Thymus (tissue), 11 donors: ENCODE data around the gene ZC3H6. TPM values are rescaled to one million over a fixed set of nuclear protein-coding genes. Genes with fewer than 3 reads are reported as not detected.

Experiments used
- DNase-seq, 9 donors: peaks; one replicate each; pipeline ENCODE4 v3.0.0-alpha.2; 2013; ENCODE audit warnings: low spot score in 9 of 9, low read depth in 6 of 9, missing footprints in 1 of 9
- H3K27ac ChIP-seq, 2 donors: one replicate each; pipeline ENCODE4 v1.5.1; 2013; ENCODE audit warnings: control low read depth in 1 of 2, low read depth in 1 of 2, low read length in 1 of 2, mild to moderate bottlenecking in 1 of 2, moderate library complexity in 1 of 2
- H3K27me3 ChIP-seq, 2 donors: one replicate each; pipeline ENCODE4 v1.5.1; 2013; ENCODE audit warnings: low read length in 1 of 2; ENCODE audit not compliant: control insufficient read depth in 2 of 2, insufficient read depth in 1 of 2
- H3K36me3 ChIP-seq, 2 donors: one replicate each; pipeline ENCODE4 v1.5.1; 2013; ENCODE audit warnings: low read length in 1 of 2, mild to moderate bottlenecking in 1 of 2, moderate library complexity in 1 of 2; ENCODE audit not compliant: control insufficient read depth in 2 of 2, insufficient read depth in 2 of 2
- H3K4me1 ChIP-seq, 2 donors: one replicate each; pipeline ENCODE4 v1.5.1; 2013; ENCODE audit warnings: low read length in 2 of 2; ENCODE audit not compliant: control insufficient read depth in 2 of 2, insufficient read depth in 2 of 2
- H3K4me3 ChIP-seq, 2 donors: one replicate each; pipeline ENCODE4 v1.5.1; 2013; ENCODE audit warnings: low read length in 2 of 2, control low read depth in 1 of 2, mild to moderate bottlenecking in 1 of 2
- H3K9me3 ChIP-seq, 2 donors: one replicate each; pipeline ENCODE4 v1.5.1; 2013; ENCODE audit warnings: low read length in 1 of 2, mild to moderate bottlenecking in 1 of 2; ENCODE audit not compliant: control insufficient read depth in 2 of 2, insufficient read depth in 1 of 2
- WGBS: extraction: QIAGEN DNeasy Blood & Tissue Kit; methylation state at CpG from one replicate; pipeline ENCODE4 v1.1.7; 2013; 5-methylcytosine and 5-hydroxymethylcytosine counted together
- polyA plus RNA-seq: library from polyadenylated mRNA; stranded (reverse); fragments of 200-250 nt; gene quantifications from one replicate; pipeline ENCODE4 v1.2.3, GENCODE V29; 2013
- total RNA-seq: library from RNA; stranded (reverse); fragments of 120-200 nt; gene quantifications from one replicate; pipeline ENCODE4 v1.2.4, GENCODE V29; 2013
- donor health status: healthy.

The ZC3H6 gene
- total and polyA plus RNA-seq, 2 donors = 6.0 to 9.3 TPM

GRCh38 chr2:112312821-112313220, 37.4 kb downstream of the ZC3H6 start:
- WGBS = 100% methylated on average over 2 of the region's 2 CpGs
- no peaks in the 10 kb centered on the region for H3K27me3 ChIP-seq

GRCh38 chr2:112314856-112315255, 39.5 kb downstream of the ZC3H6 start:
- H3K4me3 ChIP-seq = no peak overlapping the region
- H3K27ac ChIP-seq = no peak overlapping the region
- H3K4me1 ChIP-seq = no peaks in the 10 kb centered on the region
- no peaks in the 10 kb centered on the region for H3K9me3 ChIP-seq
- WGBS = 92% methylated on average over 1 of the region's 1 CpG
- no peaks in the 10 kb centered on the region for H3K27me3 ChIP-seq
- DNase-seq = no peak
- peaks cover 0 to 5% of the 10 kb centered on the region in 2 donors for H3K36me3 ChIP-seq

More at GRCh38 chr2:112312821-112313220, 37.4 kb downstream of the ZC3H6 start:
- peaks cover 0 to 5% of the 10 kb centered on the region in 2 donors for H3K36me3 ChIP-seq
- H3K9me3 ChIP-seq = no peaks in the 10 kb centered on the region
- H3K4me3 ChIP-seq = no peak overlapping the region
- H3K27ac ChIP-seq = no peak overlapping the region
- H3K4me1 ChIP-seq = no peaks in the 10 kb centered on the region
- DNase-seq = no peak

DNA sequence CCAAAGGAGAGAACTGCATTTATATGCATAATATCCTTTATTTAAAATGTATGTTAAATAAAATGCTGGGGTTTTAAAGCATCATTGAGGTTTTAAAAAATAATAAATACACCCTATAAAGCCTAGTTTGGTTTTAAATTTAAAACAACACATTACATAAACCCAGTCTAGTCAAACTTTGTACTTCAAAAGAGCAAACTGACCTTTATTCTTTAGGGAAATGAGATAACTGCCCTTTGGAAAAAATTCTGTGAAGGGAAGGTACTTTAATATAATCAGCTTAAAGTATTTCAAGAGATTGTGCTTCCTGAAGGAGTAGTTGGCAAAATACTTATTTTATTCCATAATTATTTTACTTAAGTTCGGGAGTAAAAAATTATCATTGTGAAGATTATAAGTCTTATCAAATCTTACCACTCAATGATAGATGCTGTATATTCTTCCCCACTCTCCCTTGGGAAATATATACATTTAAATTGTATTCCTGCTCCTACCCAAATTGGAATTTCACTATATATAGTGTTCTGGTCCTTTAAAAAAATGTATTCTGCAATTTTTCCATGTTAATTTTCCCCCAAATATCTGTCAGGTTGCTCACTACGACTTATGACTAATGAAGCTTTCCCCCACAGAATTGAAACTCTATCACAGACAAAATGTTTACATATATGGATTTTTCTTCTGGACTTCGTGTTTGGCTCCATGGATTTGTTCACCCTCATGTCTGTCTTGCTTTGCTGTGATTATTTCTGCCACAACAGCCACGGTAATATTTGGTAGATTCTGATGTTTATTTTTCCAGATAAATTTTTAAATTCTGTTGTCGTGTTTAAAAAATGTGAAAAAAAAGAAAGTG, 42.1 kb downstream of the ZC3H6 start:
- H3K4me1 ChIP-seq = no peaks in the 10 kb centered on the region
- H3K27ac ChIP-seq = no peak overlapping the region
- no peaks in the 10 kb centered on the region for H3K27me3 ChIP-seq
- 96% methylated on average over 5 of the region's 5 CpGs for WGBS
- no peaks in the 10 kb centered on the region for H3K9me3 ChIP-seq
- H3K4me3 ChIP-seq = no peak overlapping the region
- no peaks in the 10 kb centered on the region for H3K36me3 ChIP-seq
- DNase-seq = no peak

GRCh38 chr2:112318515-112318914, 43.1 kb downstream of the ZC3H6 start:
- DNase-seq = no peak
- Histone ChIP-seq H3K36me3 (peaks cover 0 to 3% of the 10 kb centered on the region in 2 donors), H3K4me1 (no peaks in the 10 kb centered on the region), H3K27ac (no peak overlapping the region), H3K4me3 (no peak overlapping the region), H3K9me3 (no peaks in the 10 kb centered on the region), H3K27me3 (no peaks in the 10 kb centered on the region)
- WGBS = 95% methylated on average over 3 of the region's 3 CpGs

- Histone ChIP-seq H3K36me3 (peaks cover 6 to 9% of the 10 kb centered on the region in 2 donors), H3K4me3 (no peak overlapping the region), H3K27me3 (no peaks in the 10 kb centered on the region), H3K27ac (no peak overlapping the region), H3K9me3 (no peaks in the 10 kb centered on the region), H3K4me1 (no peaks in the 10 kb centered on the region)
- DNase-seq = no peak
- WGBS = 96% methylated on average over 3 of the region's 3 CpGs
These were observed 46.3 kb downstream of the ZC3H6 start for GRCh38 chr2:112321375-112322320.

- H3K9me3 ChIP-seq = no peaks in the 10 kb centered on the region
- no peak overlapping the region for H3K27ac ChIP-seq
- 96% methylated on average over 3 of the region's 3 CpGs for WGBS
- H3K36me3 ChIP-seq = peaks cover 6 to 9% of the 10 kb centered on the region in 2 donors
- no peak for DNase-seq
- H3K4me1 ChIP-seq = no peaks in the 10 kb centered on the region
- H3K27me3 ChIP-seq = no peaks in the 10 kb centered on the region
- H3K4me3 ChIP-seq = no peak overlapping the region
These were observed 47.5 kb downstream of the ZC3H6 start for GRCh38 chr2:112322919-112323318.

GRCh38 chr2:112332123-112332696, 56.8 kb downstream of the ZC3H6 start:
- Histone ChIP-seq H3K27ac (no peak overlapping the region), H3K4me1 (no peaks in the 10 kb centered on the region), H3K9me3 (no peaks in the 10 kb centered on the region), H3K4me3 (no peak overlapping the region), H3K36me3 (peaks cover 11% of the 10 kb centered on the region in 2 donors), H3K27me3 (no peaks in the 10 kb centered on the region)
- WGBS = 95% methylated on average over 5 of the region's 5 CpGs
- DNase-seq = no peak

DNA sequence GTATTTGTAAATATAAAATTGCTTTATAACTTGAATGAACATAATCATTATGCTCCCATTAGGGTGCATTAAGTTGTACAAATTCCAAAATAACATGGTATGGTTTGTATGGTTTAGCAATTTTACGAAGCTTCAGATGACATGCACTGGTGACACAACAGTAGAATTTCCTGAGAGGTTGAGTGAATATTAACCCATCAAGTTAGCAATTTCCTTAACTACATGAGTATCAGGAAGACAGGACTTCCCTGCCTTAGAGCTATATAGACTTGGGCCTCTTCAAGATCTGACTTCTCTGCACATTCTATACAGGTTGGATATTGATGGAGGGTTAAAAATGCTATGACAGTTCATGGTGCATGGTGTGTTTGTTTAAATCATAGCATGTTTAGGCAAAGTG, 60.2 kb downstream of the ZC3H6 start:
- Histone ChIP-seq H3K4me3 (no peak overlapping the region), H3K4me1 (no peaks in the 10 kb centered on the region), H3K27ac (no peak overlapping the region), H3K9me3 (no peaks in the 10 kb centered on the region), H3K36me3 (peaks cover 11% of the 10 kb centered on the region in 2 donors), H3K27me3 (no peaks in the 10 kb centered on the region)
- DNase-seq = no peak
- WGBS = 93% methylated on average over 1 of the region's 1 CpG
